Hematopoietic multipotent progenitor cell treated with erythropoietin and hydrocortisone succinate and interleukin-3 and kit ligand, for 4 days (in vitro differentiated cells): Measurements from ENCODE around the gene IFITM5.
A peak's percentile ranks its signal among the peaks of the same experiment; 100 is the strongest.
"Not testable (repeated sequence)": the region's sequence is repeated elsewhere in the genome, so short reads cannot be mapped to it uniquely, and the experiment has no call there.

ENCODE experiments used
- DNase-seq: peaks from one replicate; pipeline ENCODE4 v3.0.0-alpha.2; 2015

Gene IFITM5

GRCh38 chr11:311013-311748, 11.9 kb upstream of the IFITM5 start:
- DNase-seq: not testable (repeated sequence)

DNA sequence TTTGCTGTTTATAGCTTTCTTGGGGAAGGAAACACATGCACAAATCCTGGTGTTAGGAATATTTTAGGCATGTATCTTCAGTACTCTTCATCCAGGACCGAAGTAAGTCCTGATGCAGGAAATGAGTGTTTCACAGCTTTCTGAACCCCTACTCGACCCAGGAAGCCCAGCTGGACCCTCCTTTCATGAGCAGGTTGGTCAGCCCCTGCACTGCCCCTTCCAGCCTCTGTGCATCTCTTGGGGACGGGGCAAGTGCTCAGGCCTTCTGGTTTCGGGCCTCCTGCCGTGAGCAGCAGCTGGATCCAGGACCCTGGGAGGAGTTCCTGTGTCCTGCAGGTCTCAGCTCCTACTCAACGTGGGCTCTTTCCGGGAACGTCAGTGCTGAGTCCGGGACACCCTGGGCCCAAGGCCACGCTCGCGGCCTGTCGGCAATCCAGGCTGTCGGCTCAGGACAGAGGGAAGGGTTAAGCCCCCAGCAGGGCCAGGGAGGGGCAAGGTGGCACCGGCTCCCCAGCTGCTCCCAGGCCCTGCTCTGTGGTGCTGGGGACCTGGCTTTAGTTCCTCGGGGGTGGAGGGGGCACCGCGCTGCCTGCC, 10.8 kb upstream of the IFITM5 start:
- not testable (repeated sequence) for DNase-seq

GRCh38 chr11:308740-309665, 9.7 kb upstream of the IFITM5 start:
- DNase-seq: peak; percentile 33

DNA sequence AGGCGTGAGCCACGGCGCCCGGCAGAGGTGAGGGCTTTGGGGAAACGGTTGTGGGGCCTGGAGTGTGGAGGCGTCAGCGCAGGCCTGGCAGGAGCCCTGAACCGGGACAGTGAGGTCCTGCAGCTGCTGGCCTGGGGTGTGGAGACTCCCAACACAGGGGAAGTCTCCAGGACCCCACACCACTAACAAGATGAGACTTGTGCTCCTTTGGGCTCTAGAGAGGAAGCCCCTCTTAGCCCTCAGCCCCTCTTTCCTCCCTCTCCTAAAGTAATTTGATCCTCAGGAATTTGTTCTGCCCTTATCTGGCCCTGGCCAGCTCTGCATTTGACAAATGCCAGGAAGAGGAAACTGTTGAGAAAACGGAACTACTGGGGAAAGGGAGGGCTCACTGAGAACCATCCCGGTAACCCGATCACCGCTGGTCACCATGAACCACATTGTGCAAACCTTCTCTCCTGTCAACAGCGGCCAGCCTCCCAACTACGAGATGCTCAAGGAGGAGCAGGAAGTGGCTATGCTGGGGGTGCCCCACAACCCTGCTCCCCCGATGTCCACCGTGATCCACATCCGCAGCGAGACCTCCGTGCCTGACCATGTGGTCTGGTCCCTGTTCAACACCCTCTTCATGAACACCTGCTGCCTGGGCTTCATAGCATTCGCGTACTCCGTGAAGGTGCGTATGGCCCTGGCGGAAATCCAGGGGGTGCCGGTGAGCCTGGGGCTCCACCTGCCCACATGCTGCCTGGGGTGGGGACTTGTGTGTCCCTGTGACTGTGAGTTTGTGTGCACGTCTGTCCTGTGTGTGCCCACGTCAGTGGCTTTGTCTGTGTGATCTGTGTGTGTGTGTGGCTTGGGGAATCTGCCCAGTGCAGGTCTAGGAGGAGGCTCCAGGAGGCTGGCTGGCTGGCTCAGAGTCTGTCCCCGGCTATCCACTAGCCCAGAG, 8.7 kb upstream of the IFITM5 start, which contains the start of gene IFITM2:
IFITM2 (plus strand) TSS at position 51 of the 943 bp plus-strand sequence; CDS start at position 428, 377 bp downstream.
- peak; percentile 86 for DNase-seq

DNA sequence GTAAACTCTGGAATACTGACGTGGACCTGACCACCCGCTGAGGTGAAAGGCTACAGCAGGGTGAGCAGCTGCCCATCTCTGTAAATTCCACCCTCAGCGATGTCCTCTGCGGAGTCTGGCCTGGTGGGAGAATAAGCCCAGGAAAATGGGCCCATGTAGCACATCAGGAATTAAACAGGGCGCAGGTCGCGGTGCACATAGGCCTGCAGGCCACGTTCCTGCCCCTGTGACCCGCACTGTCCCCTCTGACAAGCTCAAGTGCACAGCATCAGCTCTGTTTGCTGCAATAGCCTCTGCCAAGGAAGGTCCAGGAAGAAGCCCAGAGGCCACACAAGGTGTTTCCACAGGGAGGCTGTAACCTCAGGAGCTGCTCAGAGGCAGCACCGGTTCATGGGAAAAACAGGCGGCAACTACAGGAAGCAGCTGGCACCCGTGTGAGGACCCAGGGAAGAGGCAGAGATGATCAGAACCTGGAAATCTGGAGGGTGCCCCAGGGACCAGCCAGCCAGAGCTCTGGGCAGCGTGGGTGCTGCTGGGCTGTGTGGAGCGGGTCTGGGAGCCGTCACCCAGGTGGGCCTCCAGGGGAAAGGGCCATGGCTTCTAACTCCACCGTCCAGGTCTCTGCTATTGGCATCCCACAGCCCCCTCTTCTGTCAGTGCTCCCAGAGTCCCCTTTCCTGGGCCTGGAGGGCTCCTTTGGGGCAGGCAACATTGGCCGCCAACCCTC, 7.5 kb upstream of the IFITM5 start:
- DNase-seq: no peak

- DNase-seq: no peak
These were observed 6.5 kb upstream of the IFITM5 start for GRCh38 chr11:305844-306211.

DNA sequence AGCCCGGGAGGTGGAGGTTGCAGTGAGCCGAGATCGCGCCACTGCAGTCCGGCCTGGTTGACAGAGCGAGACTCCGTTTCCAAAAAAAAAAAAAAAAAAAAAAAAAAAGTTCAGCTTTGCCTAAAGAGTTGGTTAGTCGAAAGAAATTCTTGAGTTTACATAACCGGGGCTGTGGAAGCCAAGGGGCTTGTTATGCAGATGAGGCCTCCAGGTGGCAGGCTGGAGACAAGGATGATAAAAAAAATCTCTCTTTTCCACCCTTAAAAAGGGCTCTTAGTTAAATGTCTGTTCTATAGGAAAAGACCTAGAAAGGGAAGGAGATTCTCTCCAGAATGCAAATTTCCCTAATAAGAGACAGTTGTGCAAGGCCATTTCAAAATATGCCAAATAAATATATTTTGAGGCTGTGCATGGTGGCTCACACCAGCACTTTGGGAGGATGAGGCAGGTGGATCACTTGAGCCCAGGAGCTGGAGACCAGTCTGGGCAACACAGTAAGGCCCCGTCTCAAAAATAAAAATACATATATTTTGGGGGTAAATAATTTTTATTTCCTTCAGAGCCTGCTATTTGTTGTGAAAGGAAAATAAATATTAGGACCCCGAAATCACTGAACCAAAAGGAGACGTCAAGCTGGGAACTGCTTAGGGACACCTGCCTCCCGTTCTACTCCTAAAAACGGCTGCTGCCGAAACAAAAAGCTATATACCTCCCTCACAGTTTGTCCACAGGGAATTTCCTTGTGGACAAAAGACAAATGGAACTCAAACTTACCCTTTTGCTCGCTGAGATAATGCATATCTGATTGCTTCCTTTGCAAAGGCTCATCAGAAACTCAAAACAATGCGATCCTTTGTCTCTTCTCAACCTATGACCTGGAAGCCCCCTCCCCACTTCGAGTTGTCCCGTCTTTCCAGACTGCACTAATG, 5.9 kb upstream of the IFITM5 start:
- DNase-seq: peak; percentile 92

- DNase-seq: no peak
These were observed 4.8 kb upstream of the IFITM5 start for GRCh38 chr11:304061-304506.

GRCh38 chr11:303363-303762, 4.0 kb upstream of the IFITM5 start:
- DNase-seq: no peak

DNA sequence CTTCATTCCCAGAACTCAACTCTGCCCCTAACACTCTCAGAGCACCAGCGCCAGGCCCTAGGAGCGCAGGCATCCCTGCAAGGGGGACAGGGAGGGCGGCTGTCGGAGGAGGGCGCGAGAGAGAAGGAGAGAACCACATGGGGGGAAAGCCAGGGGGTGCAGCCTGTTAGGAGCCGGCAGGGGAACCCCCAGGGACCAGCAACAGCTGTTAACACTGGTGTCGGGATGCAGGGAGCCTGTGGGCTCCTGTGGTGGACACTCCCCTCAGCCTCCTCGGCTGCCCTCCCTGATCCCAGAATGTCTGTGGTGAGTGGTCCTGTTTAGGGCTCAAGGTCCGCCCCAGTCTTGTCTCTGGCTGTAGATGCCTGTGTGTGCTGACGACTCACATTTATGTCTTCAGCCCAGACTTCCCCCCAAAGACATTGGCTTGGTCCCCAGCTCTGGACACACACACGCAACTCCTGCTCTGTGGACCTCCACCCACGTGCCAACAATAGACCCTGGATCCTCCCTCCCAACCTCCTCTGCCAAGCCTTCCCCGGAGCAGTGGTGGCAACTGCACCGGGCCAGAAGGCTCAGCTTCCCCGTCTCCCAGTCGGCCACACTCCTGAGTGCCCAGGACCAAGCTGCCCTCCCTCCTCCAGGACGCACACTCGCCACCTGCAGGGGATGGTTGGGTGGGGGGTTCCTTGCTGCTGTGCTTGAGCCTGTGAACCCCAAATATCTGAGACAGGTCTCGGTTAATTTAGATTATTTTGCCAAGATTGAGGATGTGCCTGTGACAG, 817 bp upstream of the IFITM5 start:
- DNase-seq: peak; percentile 67

GRCh38 chr11:298406-299065, 790 bp downstream of the IFITM5 start:
- DNase-seq: no peak

GRCh38 chr11:297586-298405, 1.5 kb downstream of the IFITM5 start:
- peak; percentile 65 for DNase-seq

DNA sequence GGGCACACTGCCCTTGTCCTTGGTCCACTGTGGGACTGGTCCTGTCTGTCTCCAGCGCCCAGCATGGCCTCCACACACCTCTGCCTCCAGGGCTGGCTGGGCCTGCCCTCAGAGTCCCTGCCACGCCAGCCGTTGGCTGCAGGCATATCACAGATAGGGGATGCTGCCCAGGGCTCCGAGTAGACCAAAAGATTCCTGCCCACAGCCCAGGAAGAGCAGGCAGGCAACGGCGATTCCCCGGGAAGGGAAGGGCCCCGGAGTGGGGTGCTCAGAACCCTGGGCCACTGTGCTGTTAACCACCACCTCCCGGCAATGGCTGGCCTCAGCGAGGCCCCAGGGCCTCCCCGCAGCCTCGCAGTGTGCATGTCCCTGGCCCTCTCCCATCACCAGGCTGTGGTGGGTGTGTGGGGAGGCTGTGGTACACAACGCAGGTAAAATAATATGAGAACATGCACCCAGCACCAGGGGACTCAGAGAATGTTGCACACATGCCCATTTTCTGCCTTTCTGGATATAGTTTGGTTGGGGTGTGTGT, 2.2 kb downstream of the IFITM5 start:
- no peak for DNase-seq

DNA sequence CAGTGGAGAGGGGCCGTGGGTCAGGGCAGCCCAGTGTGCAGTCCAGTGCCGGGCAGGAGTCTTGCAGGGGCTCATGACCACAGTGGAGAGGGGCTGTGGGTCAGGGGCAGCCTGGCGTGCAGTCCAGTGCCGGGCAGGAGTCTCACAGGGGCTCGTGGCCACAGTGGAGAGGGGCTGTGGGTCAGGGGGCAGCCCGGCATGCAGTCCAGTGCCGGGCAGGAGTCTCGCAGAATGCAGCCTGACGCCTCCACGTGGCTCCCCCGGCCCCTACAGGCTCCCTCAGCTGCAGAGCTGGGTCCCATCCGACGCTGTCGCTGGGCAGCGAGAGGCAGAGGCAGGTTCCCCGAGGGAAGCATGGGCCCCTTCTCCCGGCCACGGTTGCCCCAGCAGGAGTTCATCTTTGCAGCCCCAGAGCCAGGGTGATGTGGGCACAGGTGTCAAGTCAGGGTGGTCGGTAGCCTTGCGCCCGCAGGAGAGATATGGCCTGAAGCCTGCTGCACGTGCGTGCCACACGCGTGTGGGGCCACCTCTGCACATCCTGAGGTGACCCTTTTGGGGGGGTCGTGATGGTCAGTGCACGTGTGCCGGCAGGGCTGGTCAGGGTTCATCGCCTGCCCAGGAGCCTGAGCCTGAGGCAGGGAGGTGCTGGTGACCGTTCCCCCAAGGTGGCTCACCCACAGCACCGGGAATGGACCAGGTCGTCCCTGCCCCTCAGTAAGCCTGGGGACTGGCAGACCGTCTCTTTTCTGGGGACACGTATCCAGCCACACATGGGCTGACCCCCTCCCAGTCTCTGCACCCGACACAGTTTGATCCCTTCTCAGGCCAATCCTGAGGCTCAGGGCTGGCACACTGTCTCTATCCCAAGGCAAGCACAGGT, 2.9 kb downstream of the IFITM5 start:
- DNase-seq: no peak

DNA sequence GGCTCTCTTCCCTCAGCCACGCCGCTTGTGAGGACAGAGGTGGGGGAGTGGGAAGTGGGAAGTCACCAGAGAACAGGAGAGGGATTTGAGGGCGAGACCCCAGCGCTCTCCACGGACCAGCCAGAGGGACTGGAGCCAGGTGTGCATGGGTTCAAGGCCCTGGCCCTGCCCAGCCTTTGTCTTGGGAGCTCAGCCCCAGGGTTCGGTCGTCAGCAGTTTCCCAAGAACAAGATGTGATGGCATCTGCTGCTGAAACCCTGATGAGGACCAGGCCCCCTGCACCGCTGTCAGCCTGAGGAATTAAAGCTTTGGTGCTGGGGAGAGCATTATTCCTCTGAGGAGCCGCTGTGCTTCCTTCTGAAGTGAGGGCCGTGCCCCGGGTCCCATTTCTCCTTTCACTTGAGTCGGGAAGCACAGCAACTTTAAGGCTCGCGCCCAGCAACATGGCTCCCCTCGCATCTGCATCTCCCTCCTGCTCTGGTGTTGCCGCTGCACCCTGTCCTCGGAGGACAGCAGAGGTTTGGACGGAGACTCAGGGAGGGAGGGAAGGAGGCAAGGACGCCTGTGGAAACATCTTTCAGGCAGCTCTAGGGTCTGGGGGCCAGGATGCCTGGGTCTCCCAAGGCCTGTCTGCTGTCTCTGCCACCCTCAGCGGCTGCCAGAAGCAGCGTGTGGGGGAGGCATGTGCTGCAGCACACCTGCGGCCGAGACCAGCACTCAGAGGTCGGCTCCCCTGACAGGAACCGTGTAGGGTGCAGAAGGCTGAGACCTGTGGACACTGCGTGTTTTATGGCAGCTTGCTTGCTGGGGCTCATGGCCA, 3.8 kb downstream of the IFITM5 start:
- DNase-seq: no peak

- DNase-seq: no peak
These were observed 4.5 kb downstream of the IFITM5 start for GRCh38 chr11:294780-295179.
